Aorta (tissue), 5 donors: ENCODE results near the gene GLI2. TPM values are rescaled to one million over a fixed set of nuclear protein-coding genes. Genes with fewer than 3 reads are reported as not detected.

Experiments used
- ATAC-seq: fragments of 200-7000 bp; cut with Tn5 transposase; one replicate; pipeline ENCODE4 v1.9.1; 2022; ENCODE audit warnings: moderate library complexity; ENCODE audit not compliant: low FRiP score
- DNase-seq, 2 donors: peaks; one replicate each; pipeline ENCODE4 v3.0.0-alpha.2; 2020
- H3K27ac ChIP-seq, 2 donors: one replicate each; pipeline ENCODE4 v1.5.1; 2013; ENCODE audit warnings: low read length in 2 of 2, mild to moderate bottlenecking in 2 of 2, moderate library complexity in 2 of 2, control low read depth in 1 of 2, inconsistent platforms in 1 of 2, low read depth in 1 of 2
- H3K27me3 ChIP-seq, 2 donors: one replicate each; pipeline ENCODE4 v1.6.1; 2013; ENCODE audit warnings: control low read depth in 1 of 2, low read length in 1 of 2, mild to moderate bottlenecking in 1 of 2, moderate library complexity in 1 of 2; ENCODE audit not compliant: insufficient read depth in 2 of 2, control insufficient read depth in 1 of 2
- H3K36me3 ChIP-seq, 2 donors: one replicate each; pipeline ENCODE4 v1.6.1; 2013; ENCODE audit warnings: control low read depth in 1 of 2, low read length in 1 of 2, mild to moderate bottlenecking in 1 of 2; ENCODE audit not compliant: insufficient read depth in 2 of 2, control insufficient read depth in 1 of 2
- H3K4me1 ChIP-seq, 2 donors: one replicate each; pipeline ENCODE4 v1.6.1; 2013; ENCODE audit warnings: low read length in 2 of 2, control low read depth in 1 of 2, mild to moderate bottlenecking in 1 of 2, moderate library complexity in 1 of 2; ENCODE audit not compliant: insufficient read depth in 2 of 2, control insufficient read depth in 1 of 2
- H3K4me3 ChIP-seq, 2 donors: one replicate each; pipeline ENCODE4 v1.5.1; 2013; ENCODE audit warnings: low read length in 2 of 2, control low read depth in 1 of 2, mild to moderate bottlenecking in 1 of 2
- H3K9me3 ChIP-seq: one replicate; pipeline ENCODE4 v1.6.1; 2013; ENCODE audit warnings: mild to moderate bottlenecking, low read length; ENCODE audit not compliant: control insufficient read depth
- WGBS, 2 donors: extraction: QIAGEN DNeasy Blood & Tissue Kit; methylation state at CpG; one replicate each; pipeline ENCODE4 v1.1.7; 2013; 5-methylcytosine and 5-hydroxymethylcytosine counted together
- intact Hi-C, 2 donors: fragments of 100-400 bp; cut with DNase I; formaldehyde crosslinking; loops; one replicate each; pipeline versions ENCODE4 v1.14.2 to v1.15.0; 2022
- polyA plus RNA-seq, 2 donors: library from polyadenylated mRNA; stranded (reverse); fragments of 200-250 nt; gene quantifications; one replicate each; pipeline ENCODE4 v1.2.3, GENCODE V29; 2013
- total RNA-seq, 2 donors: library from RNA; stranded (reverse); fragmentation: NEBNext Ultra II Directional; extraction: Animal tissue kit (Norgen Biotek cat#: 25700); gene quantifications; one replicate each; pipeline ENCODE4 v1.2.1, GENCODE V29; 2021
- donor health status: healthy with polysubstance abuse.
- donor health status: Bipolar disorder and iron deficiency.
- donor health status: DM: no; HTN: no; CAD: no.
- donor health status: DM: no; HTN: no; CAD: no.
- donor health status: DM: yes; HTN: yes; CAD: no.

The GLI2 gene
- total and polyA plus RNA-seq, 4 donors: 0.88 to 18.5 (median 5.4) TPM

DNA sequence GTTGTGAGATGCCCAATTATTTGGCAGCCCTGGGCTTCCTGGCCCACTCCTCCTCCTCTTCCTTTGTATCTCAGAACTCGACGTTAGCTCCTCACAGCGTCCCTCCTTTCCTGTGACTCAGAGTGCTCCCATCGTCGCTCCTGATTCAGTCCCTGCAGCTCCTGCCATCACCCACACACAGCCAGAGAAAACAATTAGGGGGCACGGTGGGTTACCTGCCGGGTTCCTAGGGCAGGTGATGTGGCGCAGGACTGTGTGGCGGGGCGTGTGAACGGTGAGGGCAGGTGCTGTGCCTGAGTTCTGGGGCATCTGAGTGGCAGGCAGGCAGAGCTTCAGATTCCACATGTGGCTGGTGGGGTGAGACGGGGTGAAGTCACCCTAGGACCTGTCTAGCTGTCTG is 42.6 kb downstream of the GLI2 start:
- Histone ChIP-seq H3K9me3 (no peaks in the 10 kb centered on the region), H3K27me3 (no peaks in the 10 kb centered on the region), H3K27ac (no peak overlapping the region), H3K4me3 (no peak overlapping the region), H3K4me1 (no peaks in the 10 kb centered on the region), H3K36me3 (no peaks in the 10 kb centered on the region)
- DNase-seq (no peak), ATAC-seq (no peak)
- 75 to 79% methylated on average over 12 of the region's 12 CpGs for WGBS, 2 donors
- intact Hi-C loops: no loop called here

DNA sequence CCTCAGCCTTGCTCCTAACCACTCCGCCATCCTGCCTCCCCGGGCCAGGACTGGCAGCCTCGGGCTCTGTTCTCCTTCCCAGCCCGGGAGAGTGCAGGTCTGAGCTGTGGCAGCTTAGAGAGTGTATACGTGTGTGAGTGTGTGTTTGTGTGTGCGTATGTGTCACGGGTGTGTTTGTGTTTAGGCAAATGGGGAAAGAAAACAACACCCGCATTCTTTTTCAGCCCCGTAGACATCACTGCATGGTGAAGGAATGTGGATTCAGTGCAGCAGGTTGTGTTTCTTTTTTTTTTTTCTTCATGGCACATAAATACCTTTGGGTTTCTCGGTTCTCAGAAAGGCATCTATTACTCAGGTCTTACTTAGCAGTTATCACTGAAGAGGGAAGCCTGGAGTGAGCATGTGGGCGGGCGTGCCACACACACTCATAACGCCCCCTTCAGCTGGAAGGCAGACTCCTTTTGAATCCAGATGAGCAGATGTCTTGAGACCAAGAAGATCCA is 44.2 kb downstream of the GLI2 start:
- Histone ChIP-seq H3K4me1 (no peaks in the 10 kb centered on the region), H3K36me3 (no peaks in the 10 kb centered on the region), H3K27me3 (no peaks in the 10 kb centered on the region), H3K27ac (no peak overlapping the region), H3K9me3 (no peaks in the 10 kb centered on the region), H3K4me3 (no peak overlapping the region)
- DNase-seq: no peak
- no peak for ATAC-seq
- intact Hi-C loops: loop anchor here in 1 of 2 donors (1.0 kb wide), 1 partner anchor 34 kb away; no protein-coding TSS in a partner anchor
- WGBS, 2 donors: 22 to 24% methylated on average over 13 of the region's 13 CpGs

GRCh38 chr2:120780402-120780801 is 44.7 kb downstream of the GLI2 start:
- ATAC-seq (no peak), DNase-seq (no peak)
- Histone ChIP-seq H3K4me1 (no peaks in the 10 kb centered on the region), H3K27me3 (no peaks in the 10 kb centered on the region), H3K9me3 (no peaks in the 10 kb centered on the region), H3K36me3 (no peaks in the 10 kb centered on the region), H3K4me3 (no peak overlapping the region), H3K27ac (no peak overlapping the region)
- WGBS, 2 donors: 14 to 21% methylated on average over 7 of the region's 7 CpGs
- intact Hi-C loops: loop anchor here in 1 of 2 donors (1.0 kb wide), 1 partner anchor 34 kb away; no protein-coding TSS in a partner anchor

DNA sequence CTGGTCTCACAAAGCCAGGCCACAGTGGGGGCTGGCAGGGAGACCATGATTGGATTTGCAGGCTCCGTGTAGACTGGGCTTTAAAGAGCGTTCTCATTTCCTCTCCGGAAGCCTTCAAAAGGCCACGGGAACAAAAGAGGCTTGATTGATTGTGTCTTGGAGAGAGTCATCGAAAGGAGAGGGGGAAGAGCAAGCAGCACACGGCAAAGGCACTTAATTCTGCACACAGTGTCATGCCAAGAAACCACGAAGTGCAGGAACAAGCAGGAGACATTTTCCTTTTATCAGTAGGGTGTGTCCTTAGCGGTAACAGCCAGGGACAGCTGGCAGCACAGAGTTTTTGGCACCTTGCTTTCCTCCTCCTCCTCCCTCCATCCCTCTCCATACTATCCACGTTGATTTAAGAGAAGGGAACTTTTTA is 47.7 kb downstream of the GLI2 start:
- Histone ChIP-seq H3K27ac (no peak overlapping the region), H3K27me3 (no peaks in the 10 kb centered on the region), H3K4me3 (no peak overlapping the region), H3K36me3 (no peaks in the 10 kb centered on the region), H3K4me1 (no peaks in the 10 kb centered on the region), H3K9me3 (no peaks in the 10 kb centered on the region)
- DNase-seq (no peak), ATAC-seq (no peak)
- 24 to 25% methylated on average over 9 of the region's 9 CpGs for WGBS, 2 donors
- intact Hi-C loops: no loop called here

DNA sequence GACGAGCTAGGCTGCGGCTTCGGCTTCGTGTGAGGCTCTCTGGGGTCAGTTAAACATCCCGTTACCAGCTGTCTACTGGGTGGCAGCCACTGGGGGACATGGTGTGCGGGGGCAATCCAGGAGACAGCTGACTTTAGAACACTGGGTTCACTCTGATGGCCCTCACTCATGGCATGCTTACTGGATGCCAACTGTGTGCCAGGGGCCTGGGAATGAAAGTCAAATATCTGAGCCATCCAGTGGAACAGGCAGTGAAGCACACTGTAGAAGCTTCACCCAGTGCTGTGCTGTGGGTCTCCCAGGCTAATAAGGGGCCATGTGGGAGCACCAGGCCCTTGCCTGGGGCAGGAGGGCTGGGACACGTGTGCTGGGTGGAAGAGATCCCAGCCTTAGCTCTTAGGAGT is 48.3 kb downstream of the GLI2 start:
- H3K9me3 ChIP-seq: no peaks in the 10 kb centered on the region
- intact Hi-C loops: no loop called here
- H3K4me1 ChIP-seq: no peaks in the 10 kb centered on the region
- 90 to 94% methylated on average over 7 of the region's 7 CpGs for WGBS, 2 donors
- no peaks in the 10 kb centered on the region for H3K36me3 ChIP-seq
- H3K27ac ChIP-seq: no peak overlapping the region
- ATAC-seq (no peak), DNase-seq (no peak)
- H3K4me3 ChIP-seq: no peak overlapping the region
- H3K27me3 ChIP-seq: no peaks in the 10 kb centered on the region
